GM12864 (cell line): ENCODE data around the gene ABCG4.

Source experiments
- DNase-seq: peaks from one replicate; pipeline ENCODE4 v3.0.0-alpha.2; 2011; ENCODE audit warnings: low read depth
- H3K4me3 ChIP-seq: 2 replicates; pipeline ENCODE4 v1.5.1; 2011; ENCODE audit warnings: mild to moderate bottlenecking, low read depth, low read length, control low read depth
- TF ChIP-seq, protein P1 (sequence below): IDR thresholded peaks from 2 replicates; pipeline ENCODE4 v1.5.1; 2011; ENCODE audit warnings: low read depth, mild to moderate bottlenecking, moderate library complexity, low read length, control low read depth, inconsistent platforms; ENCODE audit errors: missing control alignments

Gene ABCG4

DNA sequence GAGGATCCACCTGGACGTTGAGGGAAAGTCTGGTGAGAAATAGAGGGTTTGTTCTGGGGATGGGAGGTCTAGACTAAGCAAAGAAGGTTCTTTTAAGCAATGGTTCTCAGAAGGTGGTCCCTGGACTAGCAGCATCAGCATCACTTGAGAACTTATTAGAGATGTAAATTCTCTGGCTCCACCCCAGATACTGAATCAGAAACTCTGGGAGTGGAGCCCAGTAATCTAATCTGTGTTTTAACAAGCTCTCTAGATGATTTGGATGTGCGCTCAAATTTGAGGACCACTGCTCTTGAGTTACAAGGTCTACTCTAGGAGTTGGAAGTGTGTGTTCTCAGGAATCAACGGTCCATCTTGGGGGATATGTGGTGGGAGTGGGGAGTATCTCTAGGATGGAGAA, 3.3 kb upstream of the ABCG4 start:
- no peak overlapping the region for H3K4me3 ChIP-seq
- TF ChIP-seq, protein P1, sequence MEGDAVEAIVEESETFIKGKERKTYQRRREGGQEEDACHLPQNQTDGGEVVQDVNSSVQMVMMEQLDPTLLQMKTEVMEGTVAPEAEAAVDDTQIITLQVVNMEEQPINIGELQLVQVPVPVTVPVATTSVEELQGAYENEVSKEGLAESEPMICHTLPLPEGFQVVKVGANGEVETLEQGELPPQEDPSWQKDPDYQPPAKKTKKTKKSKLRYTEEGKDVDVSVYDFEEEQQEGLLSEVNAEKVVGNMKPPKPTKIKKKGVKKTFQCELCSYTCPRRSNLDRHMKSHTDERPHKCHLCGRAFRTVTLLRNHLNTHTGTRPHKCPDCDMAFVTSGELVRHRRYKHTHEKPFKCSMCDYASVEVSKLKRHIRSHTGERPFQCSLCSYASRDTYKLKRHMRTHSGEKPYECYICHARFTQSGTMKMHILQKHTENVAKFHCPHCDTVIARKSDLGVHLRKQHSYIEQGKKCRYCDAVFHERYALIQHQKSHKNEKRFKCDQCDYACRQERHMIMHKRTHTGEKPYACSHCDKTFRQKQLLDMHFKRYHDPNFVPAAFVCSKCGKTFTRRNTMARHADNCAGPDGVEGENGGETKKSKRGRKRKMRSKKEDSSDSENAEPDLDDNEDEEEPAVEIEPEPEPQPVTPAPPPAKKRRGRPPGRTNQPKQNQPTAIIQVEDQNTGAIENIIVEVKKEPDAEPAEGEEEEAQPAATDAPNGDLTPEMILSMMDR: no peak

DNA sequence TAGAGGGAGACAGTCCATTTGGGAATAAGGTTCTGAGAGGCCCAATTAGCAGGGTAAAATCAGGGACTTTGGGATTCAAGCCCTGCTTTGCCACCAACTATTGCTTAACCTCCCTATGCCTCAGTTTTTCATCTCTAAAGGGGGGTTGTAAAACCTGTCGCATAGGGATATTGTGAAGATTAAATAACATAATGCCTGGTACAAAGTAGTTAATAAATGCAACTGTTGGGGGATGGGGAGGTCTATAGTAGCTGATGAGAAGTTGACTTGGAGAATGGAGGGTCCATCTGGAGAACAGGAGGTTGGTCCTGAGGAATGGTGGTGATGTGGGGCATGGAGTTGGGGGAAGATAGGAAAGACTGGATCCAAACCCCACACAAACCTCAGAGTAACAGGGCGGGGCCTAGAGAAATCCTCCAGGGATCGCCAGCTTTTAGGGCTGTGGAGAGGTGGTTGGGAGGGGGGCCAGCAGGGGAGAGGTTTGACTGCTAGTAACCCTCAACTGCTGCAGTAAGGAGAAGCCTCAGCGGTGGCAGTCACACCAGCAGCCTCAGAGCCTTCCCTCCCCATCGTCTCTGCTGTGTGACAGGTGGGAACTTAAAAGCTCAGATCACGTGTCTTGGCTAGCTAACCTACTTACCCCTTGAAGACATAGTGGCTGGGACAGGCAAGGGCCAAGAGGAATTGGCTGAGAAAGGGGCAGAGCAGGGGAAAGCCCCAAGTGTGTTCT, 1.1 kb upstream of the ABCG4 start:
- no peak for DNase-seq
- H3K4me3 ChIP-seq: no peak overlapping the region
- TF ChIP-seq, protein P1: no peak

More for the DNA sequence above, 3.3 kb upstream of the ABCG4 start:
- no peak for DNase-seq

DNA sequence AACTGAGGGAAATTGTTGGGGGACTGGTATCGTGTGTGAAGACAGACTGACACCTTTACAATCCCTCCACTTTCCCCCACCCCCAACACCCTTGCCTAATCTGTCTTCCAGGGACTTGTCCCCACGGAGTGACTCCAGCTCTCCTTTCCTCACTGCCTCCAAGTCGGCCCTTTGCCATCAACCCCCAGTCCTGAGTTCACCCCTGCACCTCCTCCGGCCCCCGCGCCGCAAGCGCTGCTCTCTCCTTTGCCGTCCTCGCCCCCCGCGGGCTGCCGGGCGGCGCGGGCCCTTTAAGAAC, 183 bp upstream of the ABCG4 start:
- peak overlapping the region; percentile 48 for H3K4me3 ChIP-seq
- TF ChIP-seq, protein P1: no peak
- DNase-seq: no peak

DNA sequence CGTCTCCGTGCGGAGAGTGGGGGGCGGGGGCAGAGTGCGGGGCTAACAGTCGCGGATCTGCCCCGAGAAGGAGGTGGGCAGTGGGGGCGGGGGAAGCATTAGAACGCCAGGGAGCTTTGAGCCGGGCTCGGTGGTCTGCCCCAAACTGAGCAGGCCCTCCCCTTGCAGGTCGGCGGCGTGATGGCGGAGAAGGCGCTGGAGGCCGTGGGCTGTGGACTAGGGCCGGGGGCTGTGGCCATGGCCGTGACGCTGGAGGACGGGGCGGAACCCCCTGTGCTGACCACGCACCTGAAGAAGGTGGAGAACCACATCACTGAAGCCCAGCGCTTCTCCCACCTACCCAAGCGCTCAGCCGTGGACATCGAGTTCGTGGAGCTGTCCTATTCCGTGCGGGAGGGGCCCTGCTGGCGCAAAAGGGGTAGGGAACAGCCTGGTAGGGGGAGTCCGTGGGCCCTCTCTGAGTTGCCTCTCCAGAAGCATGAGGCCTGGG, 979 bp downstream of the ABCG4 start:
- DNase-seq: no peak
- H3K4me3 ChIP-seq: no peak overlapping the region
- TF ChIP-seq, protein P1: no peak

DNA sequence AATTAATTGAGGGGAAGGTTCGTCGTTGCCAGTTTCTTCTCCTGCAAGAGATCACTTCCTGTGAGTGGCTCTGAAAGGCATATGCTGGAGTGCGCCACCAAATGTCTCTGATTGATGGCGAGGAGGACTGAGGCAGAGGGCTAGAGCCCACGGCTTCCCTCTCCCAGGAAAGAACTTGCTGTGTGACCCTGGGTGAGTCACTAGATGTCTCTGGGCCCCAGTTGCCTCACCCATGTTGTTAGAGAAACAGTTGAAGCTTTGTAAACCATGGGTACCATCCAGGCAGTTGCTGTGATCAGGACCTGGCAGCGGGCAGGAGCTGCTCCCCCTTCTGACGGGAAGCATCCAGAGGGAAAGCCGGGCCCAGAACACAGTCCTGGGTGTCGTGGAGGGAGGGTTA, 3.2 kb downstream of the ABCG4 start:
- TF ChIP-seq, protein P1: no peak
- no peak overlapping the region for H3K4me3 ChIP-seq
- DNase-seq: no peak

DNA sequence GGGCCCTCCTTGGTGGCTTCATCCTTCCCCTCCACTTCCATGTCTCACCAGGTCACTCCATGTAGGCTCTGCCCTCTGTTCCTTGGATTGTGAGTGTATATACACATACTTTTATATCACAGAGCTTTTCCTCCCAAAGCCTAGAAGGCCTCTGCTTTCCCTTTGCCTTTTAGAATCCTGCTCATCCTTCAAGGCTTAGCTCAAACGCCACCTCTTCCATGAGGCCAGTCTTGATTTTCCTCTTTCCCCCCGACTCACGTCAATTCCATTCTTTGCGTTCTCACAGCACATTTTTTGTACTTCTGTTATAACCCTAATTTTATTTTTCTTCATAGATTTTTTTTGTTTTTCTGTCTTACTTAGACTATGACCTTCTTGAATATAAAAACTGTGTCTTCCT, 3.8 kb downstream of the ABCG4 start:
- TF ChIP-seq, protein P1: no peak
- H3K4me3 ChIP-seq: no peak overlapping the region
- no peak for DNase-seq
